Gastroesophageal sphincter (tissue), 3 donors: ENCODE data around the gene MT1B.

Experiments
- POLR2A ChIP-seq, 2 donors: fragments of 450-650 bp; IDR thresholded peaks; one replicate each; pipeline ENCODE4 v1.6.1; 2017; ENCODE audit warnings: antibody characterized with exemption in 2 of 2, mild to moderate bottlenecking in 2 of 2, moderate library complexity in 1 of 2
- POLR2AphosphoS5 ChIP-seq: sonication (generic); formaldehyde crosslinking; IDR thresholded peaks from one replicate; pipeline ENCODE4 v1.6.1; 2017; ENCODE audit warnings: antibody characterized with exemption
- TF ChIP-seq, protein P1 (sequence below), 4 experiments: fragments of 200-600 bp in 2 of 4; fragments of 450-650 bp in 2 of 4; sonication (generic) in 1 of 4; IDR thresholded peaks; one replicate each; pipeline ENCODE4 v1.5.1; 2017 to 2019; ENCODE audit warnings: antibody characterized with exemption in 4 of 4, mild to moderate bottlenecking in 2 of 4, moderate library complexity in 2 of 4

DNA sequence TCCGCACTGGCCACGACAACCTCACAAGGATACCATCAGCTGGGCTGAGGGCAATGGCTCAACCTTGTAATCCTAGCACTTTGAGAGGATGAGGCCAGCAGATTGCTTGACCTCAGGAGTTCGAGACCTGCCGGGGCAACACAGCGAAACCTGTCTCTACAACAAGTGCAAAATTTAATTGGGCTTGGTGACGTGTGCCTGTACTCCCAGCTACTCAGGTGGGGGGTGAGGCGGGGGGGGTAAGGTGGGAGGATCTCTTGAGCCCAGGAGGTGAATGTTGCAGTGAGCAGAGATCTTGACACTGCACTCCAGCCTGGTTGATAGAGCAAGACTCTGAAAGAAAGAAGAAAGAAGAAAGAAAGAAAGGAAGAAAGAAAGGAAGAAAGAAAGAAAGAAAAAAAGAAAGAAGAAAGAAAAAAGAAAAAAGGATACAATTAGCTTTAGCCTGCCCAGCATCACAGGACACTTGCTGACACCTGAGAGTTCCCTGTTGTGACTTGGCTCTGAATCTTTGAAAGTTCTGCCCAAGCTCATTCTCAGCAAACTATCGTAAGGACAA is 31.3 kb upstream of the MT1B start:
- TF ChIP-seq POLR2A (IDR thresholded peaks at IDR 0.05) = no peak
- TF ChIP-seq, protein P1, sequence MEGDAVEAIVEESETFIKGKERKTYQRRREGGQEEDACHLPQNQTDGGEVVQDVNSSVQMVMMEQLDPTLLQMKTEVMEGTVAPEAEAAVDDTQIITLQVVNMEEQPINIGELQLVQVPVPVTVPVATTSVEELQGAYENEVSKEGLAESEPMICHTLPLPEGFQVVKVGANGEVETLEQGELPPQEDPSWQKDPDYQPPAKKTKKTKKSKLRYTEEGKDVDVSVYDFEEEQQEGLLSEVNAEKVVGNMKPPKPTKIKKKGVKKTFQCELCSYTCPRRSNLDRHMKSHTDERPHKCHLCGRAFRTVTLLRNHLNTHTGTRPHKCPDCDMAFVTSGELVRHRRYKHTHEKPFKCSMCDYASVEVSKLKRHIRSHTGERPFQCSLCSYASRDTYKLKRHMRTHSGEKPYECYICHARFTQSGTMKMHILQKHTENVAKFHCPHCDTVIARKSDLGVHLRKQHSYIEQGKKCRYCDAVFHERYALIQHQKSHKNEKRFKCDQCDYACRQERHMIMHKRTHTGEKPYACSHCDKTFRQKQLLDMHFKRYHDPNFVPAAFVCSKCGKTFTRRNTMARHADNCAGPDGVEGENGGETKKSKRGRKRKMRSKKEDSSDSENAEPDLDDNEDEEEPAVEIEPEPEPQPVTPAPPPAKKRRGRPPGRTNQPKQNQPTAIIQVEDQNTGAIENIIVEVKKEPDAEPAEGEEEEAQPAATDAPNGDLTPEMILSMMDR (IDR thresholded peaks at IDR 0.05) = no peak
- no peak for TF ChIP-seq POLR2AphosphoS5
